IMR-90 (cell line): Measurements from ENCODE around the gene MFAP3L. TPM values are rescaled to one million over a fixed set of nuclear protein-coding genes. Genes with fewer than 3 reads are reported as not detected.

Experiments
- ATAC-seq: fragments of 200-7000 bp; cut with Tn5 transposase; 2 replicates; pipeline ENCODE4 v1.9.1; 2020; ENCODE audit warnings: low read depth, mild to moderate bottlenecking, moderate library complexity
- BruUV-seq: library from RNA; stranded (reverse); fragments of 400-500 nt; replicated peaks from 2 replicates; lab custom pipeline; 2021; lab: Mats Ljungman, UMichigan
- CTCF ChIA-PET: fragments of 300-600 bp; formaldehyde crosslinking; extraction: SDS; loops from one replicate; lab custom pipeline; 2021; ENCODE audit warnings: antibody characterized with exemption; lab: Yijun Ruan, JAX
- POLR2A ChIA-PET: fragments of 300-600 bp; sonication (Branson Sonifier 250); formaldehyde crosslinking; loops from one replicate; lab custom pipeline; 2022; ENCODE audit warnings: antibody characterized with exemption; ENCODE audit not compliant: unreplicated experiment; lab: Charles Lee
- DNase-seq: peaks from one replicate; pipeline ENCODE4 v3.0.0; 2013
- H2AFZ ChIP-seq: replicated peaks from 2 replicates; pipeline ENCODE3; 2013; ENCODE audit warnings: low read length, mild to moderate bottlenecking; ENCODE audit not compliant: poor library complexity
- H2AK5ac ChIP-seq: 2 replicates; pipeline ENCODE4 v1.6.1; 2013; ENCODE audit warnings: low read depth, low read length, inconsistent platforms
- H2AK9ac ChIP-seq: replicated peaks from 2 replicates; pipeline ENCODE3; 2013; ENCODE audit warnings: mild to moderate bottlenecking, low read depth, low read length, moderate library complexity; ENCODE audit not compliant: poor library complexity
- H2BK120ac ChIP-seq: 2 replicates; pipeline ENCODE4 v1.6.1; 2013; ENCODE audit warnings: low read depth, low read length, inconsistent platforms
- H2BK15ac ChIP-seq: 3 replicates; pipeline ENCODE4 v1.6.1; 2013; ENCODE audit warnings: low read depth, low read length, inconsistent platforms
- H2BK20ac ChIP-seq: 2 replicates; pipeline ENCODE4 v1.6.1; 2013; ENCODE audit warnings: low read depth, mild to moderate bottlenecking, inconsistent platforms, low read length, moderate library complexity
- H2BK5ac ChIP-seq: 2 replicates; pipeline ENCODE4 v1.6.1; 2013; ENCODE audit warnings: mild to moderate bottlenecking, low read depth, low read length, inconsistent platforms; ENCODE audit not compliant: poor library complexity, severe bottlenecking
- H3K14ac ChIP-seq: replicated peaks from 2 replicates; pipeline ENCODE4 v1.6.1; 2013; ENCODE audit warnings: low read depth, low read length, inconsistent platforms
- H3K18ac ChIP-seq: 2 replicates; pipeline ENCODE4 v1.6.1; 2013; ENCODE audit warnings: low read depth, low read length, control low read depth
- H3K23ac ChIP-seq: 2 replicates; pipeline ENCODE4 v1.6.1; 2013; ENCODE audit warnings: low read depth, low read length, inconsistent platforms
- H3K27ac ChIP-seq: 2 replicates; pipeline ENCODE4 v1.5.1; 2013; ENCODE audit warnings: mild to moderate bottlenecking, control low read depth, low read length; ENCODE audit not compliant: insufficient read depth
- H3K27me3 ChIP-seq: 2 replicates; pipeline ENCODE4 v1.6.1; 2013; ENCODE audit warnings: low read length; ENCODE audit not compliant: control insufficient read depth, insufficient read depth
- H3K36me3 ChIP-seq: 2 replicates; pipeline ENCODE4 v1.6.1; 2013; ENCODE audit warnings: low read length, mixed read lengths; ENCODE audit not compliant: control insufficient read depth, insufficient read depth
- H3K4ac ChIP-seq: 2 replicates; pipeline ENCODE4 v1.6.1; 2013; ENCODE audit warnings: low read depth, low read length, inconsistent platforms
- H3K4me1 ChIP-seq: 2 replicates; pipeline ENCODE4 v1.6.1; 2013; ENCODE audit warnings: low read length, mixed read lengths; ENCODE audit not compliant: control insufficient read depth, insufficient read depth
- H3K4me2 ChIP-seq: 2 replicates; pipeline ENCODE4 v1.6.1; 2013; ENCODE audit warnings: low read depth, mild to moderate bottlenecking, control low read depth, low read length, moderate library complexity
- H3K4me3 ChIP-seq: 2 replicates; pipeline ENCODE4 v1.5.1; 2013; ENCODE audit warnings: low read depth, mild to moderate bottlenecking, control low read depth, low read length, moderate library complexity; ENCODE audit not compliant: insufficient read depth
- H3K56ac ChIP-seq: 2 replicates; pipeline ENCODE4 v1.6.1; 2013; ENCODE audit warnings: low read length, inconsistent platforms; ENCODE audit not compliant: insufficient read depth; ENCODE audit errors: extremely low read depth
- H3K79me1 ChIP-seq, 2 experiments: 2 replicates each; pipeline ENCODE4 v1.6.1; 2013; ENCODE audit warnings: low read length in 2 of 2, inconsistent platforms in 1 of 2, low read depth in 1 of 2
- H3K9ac ChIP-seq: 2 replicates; pipeline ENCODE4 v1.6.1; 2013; ENCODE audit warnings: low read depth, low read length, control low read depth
- H3K9me1 ChIP-seq: 2 replicates; pipeline ENCODE4 v1.6.1; 2013; ENCODE audit warnings: low read length, inconsistent platforms; ENCODE audit not compliant: insufficient read depth
- H3K9me3 ChIP-seq: 2 replicates; pipeline ENCODE4 v1.6.1; 2013; ENCODE audit warnings: low read length; ENCODE audit not compliant: control insufficient read depth, insufficient read depth
- H4K20me1 ChIP-seq: 2 replicates; pipeline ENCODE4 v1.6.1; 2013; ENCODE audit warnings: low read length, inconsistent platforms; ENCODE audit not compliant: insufficient read depth
- H4K5ac ChIP-seq: 2 replicates; pipeline ENCODE4 v1.6.1; 2013; ENCODE audit warnings: mild to moderate bottlenecking, low read depth, low read length, control low read depth
- H4K8ac ChIP-seq, 2 experiments: 2 replicates each; pipeline ENCODE4 v1.6.1; 2013; ENCODE audit warnings: low read depth in 2 of 2, low read length in 2 of 2, control low read depth in 1 of 2, inconsistent platforms in 1 of 2
- H4K91ac ChIP-seq: 2 replicates; pipeline ENCODE4 v1.6.1; 2013; ENCODE audit warnings: low read depth, low read length, inconsistent platforms; ENCODE audit not compliant: insufficient read depth
- BHLHE40 ChIP-seq: fragments of 150-350 bp; IDR thresholded peaks from 2 replicates; pipeline ENCODE4 v1.6.1; 2016; ENCODE audit warnings: mild to moderate bottlenecking, low read depth, low read length
- CHD1 ChIP-seq: IDR thresholded peaks from 2 replicates; pipeline ENCODE4 v1.6.1; 2012; ENCODE audit warnings: low read depth, low read length, improper control_type of control experiment
- CTCF ChIP-seq: conservative IDR thresholded peaks from 2 replicates; pipeline ENCODE4 v1.5.1; 2012; ENCODE audit warnings: mild to moderate bottlenecking, low read depth, low read length, improper control_type of control experiment
- ELK1 ChIP-seq: fragments of 150-350 bp; IDR thresholded peaks from 2 replicates; pipeline ENCODE4 v1.6.1; 2016; ENCODE audit warnings: low read depth, mild to moderate bottlenecking, low read length, moderate library complexity, borderline replicate concordance
- FOS ChIP-seq: fragments of 150-350 bp; IDR thresholded peaks from 2 replicates; pipeline ENCODE4 v1.6.1; 2016; ENCODE audit warnings: low read depth, low read length
- MAFK ChIP-seq: IDR thresholded peaks from 2 replicates; pipeline ENCODE4 v1.6.1; 2012; ENCODE audit warnings: low read depth, low read length, improper control_type of control experiment
- MAZ ChIP-seq: IDR thresholded peaks from 2 replicates; pipeline ENCODE4 v1.6.1; 2012; ENCODE audit warnings: low read depth, mild to moderate bottlenecking, low read length, improper control_type of control experiment, moderate library complexity, borderline replicate concordance
- MXI1 ChIP-seq: IDR thresholded peaks from 2 replicates; pipeline ENCODE4 v1.6.1; 2012; ENCODE audit warnings: low read depth, mild to moderate bottlenecking, low read length, moderate library complexity, borderline replicate concordance
- NFE2L2 ChIP-seq: fragments of 150-350 bp; IDR thresholded peaks from 2 replicates; pipeline ENCODE4 v1.6.1; 2016; ENCODE audit warnings: low read depth, mild to moderate bottlenecking, low read length
- RCOR1 ChIP-seq: IDR thresholded peaks from 2 replicates; pipeline ENCODE4 v1.6.1; 2012; ENCODE audit warnings: mild to moderate bottlenecking, low read length, improper control_type of control experiment; ENCODE audit not compliant: insufficient replicate concordance
- SMC3 ChIP-seq: fragments of 150-350 bp; IDR thresholded peaks from 2 replicates; pipeline ENCODE4 v1.6.1; 2016; ENCODE audit warnings: low read depth, mild to moderate bottlenecking, antibody characterized with exemption, low read length, moderate library complexity
- USF2 ChIP-seq: fragments of 150-350 bp; IDR thresholded peaks from 2 replicates; pipeline ENCODE4 v1.6.1; 2017; ENCODE audit warnings: mild to moderate bottlenecking, antibody characterized with exemption, low read length, low read depth
- WGBS, 2 experiments: methylation state at CpG; one replicate each; pipeline versions ENCODE4 v1.1.5 to v1.1.7; 2013; ENCODE audit warnings: missing lambda C conversion rate in 2 of 2; ENCODE audit not compliant: insufficient read length in 1 of 2; ENCODE audit errors: extremely low coverage in 2 of 2; 5-methylcytosine and 5-hydroxymethylcytosine counted together
- dilution Hi-C: fragments of 300-500 bp; cut with HindIII; formaldehyde crosslinking; loops from one replicate; pipeline ENCODE4 v1.14.3; 2018; ENCODE audit warnings: low sequenced_read_pairs; ENCODE audit not compliant: unreplicated experiment
- in situ Hi-C: fragments of 300-500 bp; cut with MboI; formaldehyde crosslinking; loops from 3 replicates; pipeline ENCODE4 v1.14.3; 2019; ENCODE audit warnings: low sequenced_read_pairs, inconsistent platforms, mixed read lengths
- intact Hi-C: fragments of 100-400 bp; cut with micrococcal nuclease; formaldehyde crosslinking; loops from 2 replicates; pipeline ENCODE4 v1.10.0; 2022
- polyA plus RNA-seq, 3 experiments: library from polyadenylated mRNA; depleted of rRNA; stranded (reverse); fragments of >200 nt; gene quantifications; 2 replicates each; pipeline ENCODE4 v1.2.3, GENCODE V29; 2012; ENCODE audit warnings: low replicate concordance in 1 of 3
- total RNA-seq: library from RNA; depleted of rRNA; stranded (reverse); fragments of >200 nt; gene quantifications from 2 replicates; pipeline ENCODE4 v1.2.3, GENCODE V29; 2012

Gene MFAP3L
- total and polyA plus RNA-seq, 2 of the 4 experiments (the other 2 are of a cell fraction), result 0.22 to 0.36 TPM

- TF ChIP-seq MAZ, result no peak
- no peak for TF ChIP-seq ELK1
- TF ChIP-seq SMC3, result no peak
- no peak for TF ChIP-seq USF2
- no peak for TF ChIP-seq MXI1
- no peak for TF ChIP-seq RCOR1
- no peak for TF ChIP-seq BHLHE40
- no peak for TF ChIP-seq NFE2L2
- no peak for TF ChIP-seq MAFK
- TF ChIP-seq FOS, result no peak
- TF ChIP-seq CTCF, result no peak
- no peak for TF ChIP-seq CHD1
- Histone ChIP-seq H2BK120ac (no peak overlapping the region), H2BK20ac (no peak overlapping the region), H3K27ac (no peak overlapping the region), H4K8ac (no peak overlapping the region), H4K91ac (no peak overlapping the region), H2BK5ac (no peak overlapping the region), H3K36me3 (no peaks in the 10 kb centered on the region), H3K4me3 (no peak overlapping the region), H3K56ac (no peak overlapping the region), H4K20me1 (no peaks in the 10 kb centered on the region), H2AFZ (no peak overlapping the region), H2AK5ac (no peak overlapping the region), H3K9ac (no peak overlapping the region), H3K27me3 (peaks cover 10% of the 10 kb centered on the region), H3K79me1 (no peaks in the 10 kb centered on the region), H3K9me1 (no peaks in the 10 kb centered on the region), H3K4me2 (no peak overlapping the region), H3K14ac (no peak overlapping the region), H3K9me3 (no peaks in the 10 kb centered on the region), H3K23ac (no peak overlapping the region), H3K18ac (no peak overlapping the region), H3K4me1 (no peaks in the 10 kb centered on the region), H4K5ac (no peak overlapping the region), H3K4ac (no peak overlapping the region), H2BK15ac (no peak overlapping the region), H2AK9ac (no peak overlapping the region)
- POLR2A ChIA-PET, result no interaction called here
- dilution Hi-C loops, result no loop called here
- BruUV-seq, result no TSS peak
- in situ Hi-C loops, result no loop called here
- 60% methylated on average over 1 of the region's 2 CpGs; no CpG with 5 or more reads in 1 of the 2 experiments for WGBS, 2 experiments
- intact Hi-C loops, result no loop called here
- no peak for ATAC-seq
- no peak for DNase-seq
- CTCF ChIA-PET, result no interaction called here
These were observed 7.8 kb upstream of the MFAP3L start for GRCh38 chr4:170033999-170034398.
